Activated CD8-positive, alpha-beta memory T cell treated with anti-CD3 and anti-CD28 coated beads, Interleukin-2, amount 10 ng/mL, durations not matched to agents 7 days and 5 days (primary cell): ENCODE results near the gene LCT. TPM values are rescaled to one million over a fixed set of nuclear protein-coding genes. Genes with fewer than 3 reads are reported as not detected.

ENCODE experiments used
- ATAC-seq: fragments of 150-1000 bp; cut with Tn5 transposase; one replicate; pipeline ENCODE4 v1.10.0; 2021; ENCODE audit warnings: moderate library complexity
- CTCF ChIA-PET: fragments of 350-600 bp; sonication (Branson Sonifier 250); formaldehyde crosslinking; loops from one replicate; lab custom pipeline; 2021; ENCODE audit warnings: antibody characterized with exemption; lab: Charles Lee
- DNase-seq: peaks from one replicate; pipeline ENCODE4 v3.0.0-alpha.2; 2020
- H3K27ac Mint-ChIP-seq: one replicate; pipeline ENCODE4 v1.8.0; 2021; ENCODE audit warnings: mild to moderate bottlenecking, mixed read lengths
- H3K27me3 Mint-ChIP-seq: one replicate; pipeline ENCODE4 v1.8.0; 2021; ENCODE audit warnings: mixed read lengths
- H3K36me3 Mint-ChIP-seq: one replicate; pipeline ENCODE4 v1.8.0; 2021; ENCODE audit warnings: mild to moderate bottlenecking, mixed read lengths
- H3K4me1 Mint-ChIP-seq: one replicate; pipeline ENCODE4 v1.8.0; 2021; ENCODE audit warnings: mixed read lengths
- H3K4me3 Mint-ChIP-seq: one replicate; pipeline ENCODE4 v1.8.0; 2021; ENCODE audit warnings: mild to moderate bottlenecking, moderate library complexity, mixed read lengths
- H3K9me3 Mint-ChIP-seq: one replicate; pipeline ENCODE4 v1.8.0; 2022; ENCODE audit warnings: low read depth, mixed read lengths
- total RNA-seq, 2 experiments: library from RNA; stranded (reverse); gene quantifications; one replicate each; pipeline ENCODE4 v1.2.3, GENCODE V29; 2021

LCT gene
- total RNA-seq, 2 experiments from 2014 or later, result 0.41 to 0.56 TPM

GRCh38 chr2:135743860-135744259 is 93.1 kb downstream of the LCT start:
- H3K4me3 Mint-ChIP-seq, result peak overlapping the region; percentile 57
- CTCF ChIA-PET, result interaction anchor here (1.2 to 2.9 kb wide), 2 partner anchors 54 to 242 kb away, joined by 3 to 11 read pairs; partner anchors contain the start of gene DARS1
- no peaks in the 10 kb centered on the region for H3K9me3 Mint-ChIP-seq
- peaks cover 33% of the 10 kb centered on the region for H3K36me3 Mint-ChIP-seq
- no peak for ATAC-seq
- no peaks in the 10 kb centered on the region for H3K27me3 Mint-ChIP-seq
- no peak for DNase-seq
- H3K27ac Mint-ChIP-seq, result peak overlapping the region; percentile 6
- peaks cover 32% of the 10 kb centered on the region for H3K4me1 Mint-ChIP-seq

- H3K27ac Mint-ChIP-seq, result peak overlapping the region; percentile 99
- CTCF ChIA-PET, result interaction anchor here (0.7 to 2.9 kb wide), 4 partner anchors 13 to 738 kb away, joined by 3 to 11 read pairs (median 4); no protein-coding TSS in a partner anchor
- H3K9me3 Mint-ChIP-seq, result no peaks in the 10 kb centered on the region
- no peaks in the 10 kb centered on the region for H3K27me3 Mint-ChIP-seq
- peak overlapping the region; percentile 89 for H3K4me3 Mint-ChIP-seq
- H3K36me3 Mint-ChIP-seq, result peaks cover 26% of the 10 kb centered on the region
- peaks cover 32% of the 10 kb centered on the region for H3K4me1 Mint-ChIP-seq
- DNase-seq (peak; percentile 65), ATAC-seq (peak; percentile 32)
Observed at GRCh38 chr2:135742325-135742757, 94.6 kb downstream of the LCT start.

- peak within 1 kb of the TSS; percentile 99 for H3K27ac Mint-ChIP-seq
- H3K27me3 Mint-ChIP-seq, result no peaks in the 10 kb centered on the region
- no peaks in the 10 kb centered on the region for H3K9me3 Mint-ChIP-seq
- H3K36me3 Mint-ChIP-seq, result peaks cover 23% of the 10 kb centered on the region
- peak within 1 kb of the TSS; percentile 89 for H3K4me3 Mint-ChIP-seq
- ATAC-seq, result peak; percentile 94
- peak; percentile 98 for DNase-seq
- CTCF ChIA-PET, result interaction anchor here (0.6 to 1.7 kb wide), 8 partner anchors 10 to 737 kb away, joined by 3 to 6 read pairs (median 3); no protein-coding TSS in a partner anchor
- peaks cover 30% of the 10 kb centered on the region for H3K4me1 Mint-ChIP-seq
Observed at GRCh38 chr2:135741395-135742324, 95.3 kb downstream of the LCT start, which contains the start of gene UBXN4. UBXN4 (plus strand) TSS chr2:135741855; CDS start chr2:135741930, 75 bp downstream.

GRCh38 chr2:135741043-135741394 is 96.0 kb downstream of the LCT start:
- DNase-seq (no peak), ATAC-seq (no peak)
- no peaks in the 10 kb centered on the region for H3K27me3 Mint-ChIP-seq
- H3K4me3 Mint-ChIP-seq, result peak overlapping the region; percentile 89
- peaks cover 17% of the 10 kb centered on the region for H3K36me3 Mint-ChIP-seq
- H3K27ac Mint-ChIP-seq, result peak overlapping the region; percentile 99
- CTCF ChIA-PET, result interaction anchor here (0.7 to 1.7 kb wide), 7 partner anchors 9 to 671 kb away, joined by 3 to 6 read pairs (median 3); no protein-coding TSS in a partner anchor
- no peaks in the 10 kb centered on the region for H3K9me3 Mint-ChIP-seq
- peaks cover 24% of the 10 kb centered on the region for H3K4me1 Mint-ChIP-seq

- CTCF ChIA-PET, result interaction anchor here (0.9 to 1.7 kb wide), 3 partner anchors 8 to 53 kb away, joined by 3 to 6 read pairs (median 4); no protein-coding TSS in a partner anchor
- H3K27ac Mint-ChIP-seq, result no peak overlapping the region
- H3K4me1 Mint-ChIP-seq, result peaks cover 18% of the 10 kb centered on the region
- no peak overlapping the region for H3K4me3 Mint-ChIP-seq
- ATAC-seq, result no peak
- H3K9me3 Mint-ChIP-seq, result no peaks in the 10 kb centered on the region
- no peak for DNase-seq
- peaks cover 15% of the 10 kb centered on the region for H3K36me3 Mint-ChIP-seq
- H3K27me3 Mint-ChIP-seq, result no peaks in the 10 kb centered on the region
Observed at GRCh38 chr2:135740206-135740605, 96.8 kb downstream of the LCT start.

Other genes starting within 250 kb of the LCT start
- 100 to 1,000 TPM; 105 to 112 TPM for gene UBXN4, start 95.3 kb downstream of the LCT start, total RNA-seq
- 100 to 1,000 TPM; 130 to 159 TPM for gene MCM6, start 39.3 kb upstream of the LCT start, total RNA-seq
- gene DARS1, start 148.4 kb upstream of the LCT start, total RNA-seq, result 100 to 1,000 TPM in 1 of 2 experiments, 10 to 100 TPM in 1; 94.0 to 109 TPM